Activated CD8-positive, alpha-beta memory T cell treated with anti-CD3 and anti-CD28 coated beads for 36 hours (primary cell): ENCODE measurements around the gene CDC6. TPM values are rescaled to one million over a fixed set of nuclear protein-coding genes. Genes with fewer than 3 reads are reported as not detected.

Source experiments
- CTCF ChIA-PET: fragments of 350-600 bp; sonication (Branson Sonifier 250); formaldehyde crosslinking; loops from one replicate; lab custom pipeline; 2021; ENCODE audit warnings: antibody characterized with exemption; lab: Charles Lee
- POLR2A ChIA-PET: fragments of 350-600 bp; sonication (Branson Sonifier 250); formaldehyde crosslinking; loops from one replicate; lab custom pipeline; 2021; ENCODE audit warnings: antibody characterized with exemption; lab: Charles Lee
- total RNA-seq, 2 experiments: library from RNA; stranded (reverse); gene quantifications; one replicate each; pipeline ENCODE4 v1.2.3, GENCODE V29; 2021

CDC6 gene
- total RNA-seq, 2 experiments from 2014 or later: 121 to 127 TPM

DNA sequence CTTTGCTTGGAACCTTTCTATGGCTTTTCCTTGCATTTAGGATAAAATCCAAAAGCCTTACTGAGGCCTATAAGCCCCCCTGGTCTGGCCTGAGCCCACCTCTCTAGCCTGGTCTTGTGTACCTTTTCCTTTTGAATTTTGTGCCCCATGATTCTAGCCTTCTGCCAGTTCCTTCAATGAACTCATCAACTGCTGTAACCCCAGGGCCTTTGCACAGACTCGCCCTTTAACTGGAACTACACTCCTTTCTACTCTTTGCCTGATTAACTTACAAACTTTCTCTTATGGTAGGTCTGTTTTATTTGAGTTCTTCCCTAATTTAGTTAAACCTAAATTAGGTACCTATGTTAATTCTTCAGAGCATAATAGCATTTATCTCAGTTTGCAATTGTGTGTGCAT, 52.6 kb downstream of the CDC6 start:
- ChIA-PET CTCF (interaction anchor here (0.7 to 6.1 kb wide), 5 partner anchors 10 to 21 kb away, joined by 3 to 41 read pairs (median 4); no protein-coding TSS in a partner anchor), POLR2A (interaction anchor here (1.6 kb wide), 1 partner anchor 15 kb away, joined by 5 read pairs; no protein-coding TSS in a partner anchor)

DNA sequence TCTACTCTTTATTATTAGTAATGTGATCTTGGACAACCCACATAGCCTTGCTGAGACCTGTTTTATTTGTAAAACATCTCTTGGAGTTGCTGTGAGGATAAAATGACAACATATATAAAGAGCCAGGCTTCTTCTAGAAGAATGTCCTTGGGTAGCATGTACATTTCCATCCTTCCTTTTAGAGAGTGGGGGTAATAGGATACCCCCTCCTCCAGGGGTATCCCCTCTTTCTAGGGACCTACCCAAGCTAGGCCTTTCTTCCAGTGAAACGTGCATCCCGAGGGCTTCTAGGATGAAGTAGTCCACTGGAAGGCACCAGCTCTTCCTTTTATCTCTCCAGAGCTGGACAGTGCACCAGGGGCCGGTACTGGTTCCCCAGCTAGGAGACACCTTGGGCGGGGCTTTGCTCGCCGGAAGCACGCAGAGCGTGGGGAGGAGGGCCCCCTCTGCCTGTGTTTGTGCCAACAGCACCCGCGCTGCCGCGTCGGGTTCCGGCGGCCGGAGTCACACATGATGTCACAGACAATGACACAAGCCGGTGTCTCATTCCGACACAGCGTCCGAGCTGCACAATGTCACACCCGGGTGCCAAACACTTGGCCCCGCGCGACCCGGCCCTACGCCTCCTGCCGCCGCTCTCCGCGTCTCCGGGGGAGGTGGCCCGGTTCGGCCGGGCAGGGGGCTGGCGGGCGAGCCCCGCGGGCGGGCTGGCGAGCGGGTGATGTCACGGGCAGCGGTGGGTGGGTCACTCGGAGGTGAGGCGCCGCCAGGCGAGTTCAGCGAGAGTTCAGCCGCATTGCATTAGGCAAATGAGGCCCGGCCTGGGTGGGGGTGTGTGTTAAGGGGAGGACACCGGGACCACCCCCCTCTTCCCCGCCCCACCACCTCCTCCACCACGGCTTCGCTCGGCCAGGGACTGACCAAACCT, 53.5 kb downstream of the CDC6 start:
- CTCF ChIA-PET: interaction anchor here (0.7 to 6.1 kb wide), 7 partner anchors 10 to 37 kb away, joined by 3 to 41 read pairs (median 3); no protein-coding TSS in a partner anchor
- POLR2A ChIA-PET: interaction anchor here (0.5 to 1.6 kb wide), 3 partner anchors 16 to 1907 kb away, joined by 3 to 7 read pairs (median 5); partner anchors contain the start of gene CDK12

DNA sequence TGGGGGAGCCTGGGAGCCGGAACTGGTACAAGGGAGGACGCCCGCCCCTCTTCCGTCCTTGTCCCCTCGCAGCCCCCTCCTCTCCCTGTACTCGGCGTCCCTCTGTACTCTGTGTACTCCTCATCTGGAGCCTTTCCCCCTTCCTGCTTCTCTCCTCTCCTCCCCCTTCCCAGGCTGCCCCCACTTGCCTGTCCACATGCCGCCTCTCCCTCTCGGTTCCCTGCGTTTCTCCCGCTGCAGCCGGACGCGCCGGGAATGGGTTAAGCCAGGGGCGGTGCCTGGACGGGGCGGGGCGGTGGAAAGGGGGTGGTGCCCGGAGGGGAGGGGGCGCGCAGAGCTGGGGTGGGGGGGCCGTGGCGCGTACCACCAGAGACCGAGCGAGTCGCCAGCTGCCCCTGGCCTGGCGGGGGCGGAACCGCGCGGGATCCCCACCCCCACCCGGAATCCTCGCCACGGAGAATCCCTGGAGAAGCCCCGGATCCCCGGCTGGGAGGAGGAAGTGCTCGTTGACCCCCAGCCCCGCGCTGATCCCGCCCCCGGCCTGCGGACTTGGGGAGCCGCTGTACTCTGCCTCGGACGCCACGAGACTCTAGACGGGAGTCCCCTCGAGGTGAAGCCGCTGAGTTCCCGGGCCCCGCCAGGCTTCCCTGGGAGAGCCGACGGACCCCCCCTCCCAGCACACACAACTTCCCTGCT, 54.3 kb downstream of the CDC6 start:
- POLR2A ChIA-PET: interaction anchor here (0.7 to 1.6 kb wide), 2 partner anchors 16 to 192 kb away, joined by 3 to 5 read pairs; no protein-coding TSS in a partner anchor
- CTCF ChIA-PET: interaction anchor here (6.1 kb wide), 1 partner anchor 14 kb away, joined by 41 read pairs; no protein-coding TSS in a partner anchor

DNA sequence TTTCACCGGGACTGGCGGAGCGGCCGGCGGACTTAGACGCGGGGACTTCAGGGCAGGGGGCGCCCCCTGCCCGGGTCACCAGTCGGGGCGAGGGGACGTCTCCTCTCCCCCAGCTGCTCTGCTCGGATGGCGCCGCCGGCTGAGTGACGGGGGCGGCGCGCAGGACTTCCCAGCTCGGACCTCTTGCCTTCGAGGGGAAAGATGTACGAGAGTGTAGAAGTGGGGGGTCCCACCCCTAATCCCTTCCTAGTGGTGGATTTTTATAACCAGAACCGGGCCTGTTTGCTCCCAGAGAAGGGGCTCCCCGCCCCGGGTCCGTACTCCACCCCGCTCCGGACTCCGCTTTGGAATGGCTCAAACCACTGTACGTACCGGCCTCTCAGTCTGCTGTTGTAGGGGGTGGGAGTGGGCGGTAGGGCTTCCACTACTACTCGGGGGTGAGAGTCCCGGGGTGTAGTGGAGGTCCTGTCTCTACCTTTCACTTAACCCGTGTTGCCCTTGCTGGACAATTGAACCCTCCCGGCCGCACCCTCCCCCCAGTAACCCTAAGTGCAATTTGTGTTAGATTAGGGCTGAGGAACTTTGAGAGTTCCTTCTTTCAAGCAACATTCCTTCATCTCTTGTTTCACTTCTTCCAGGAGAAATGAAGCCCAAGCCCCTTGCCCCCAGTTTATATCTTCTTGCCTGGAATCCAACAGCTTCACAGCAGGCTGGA, 55.0 kb downstream of the CDC6 start:
- ChIA-PET CTCF (interaction anchor here (6.1 kb wide), 1 partner anchor 13 kb away, joined by 41 read pairs; no protein-coding TSS in a partner anchor), POLR2A (interaction anchor here (0.7 kb wide), 1 partner anchor 191 kb away, joined by 3 read pairs; no protein-coding TSS in a partner anchor)

DNA sequence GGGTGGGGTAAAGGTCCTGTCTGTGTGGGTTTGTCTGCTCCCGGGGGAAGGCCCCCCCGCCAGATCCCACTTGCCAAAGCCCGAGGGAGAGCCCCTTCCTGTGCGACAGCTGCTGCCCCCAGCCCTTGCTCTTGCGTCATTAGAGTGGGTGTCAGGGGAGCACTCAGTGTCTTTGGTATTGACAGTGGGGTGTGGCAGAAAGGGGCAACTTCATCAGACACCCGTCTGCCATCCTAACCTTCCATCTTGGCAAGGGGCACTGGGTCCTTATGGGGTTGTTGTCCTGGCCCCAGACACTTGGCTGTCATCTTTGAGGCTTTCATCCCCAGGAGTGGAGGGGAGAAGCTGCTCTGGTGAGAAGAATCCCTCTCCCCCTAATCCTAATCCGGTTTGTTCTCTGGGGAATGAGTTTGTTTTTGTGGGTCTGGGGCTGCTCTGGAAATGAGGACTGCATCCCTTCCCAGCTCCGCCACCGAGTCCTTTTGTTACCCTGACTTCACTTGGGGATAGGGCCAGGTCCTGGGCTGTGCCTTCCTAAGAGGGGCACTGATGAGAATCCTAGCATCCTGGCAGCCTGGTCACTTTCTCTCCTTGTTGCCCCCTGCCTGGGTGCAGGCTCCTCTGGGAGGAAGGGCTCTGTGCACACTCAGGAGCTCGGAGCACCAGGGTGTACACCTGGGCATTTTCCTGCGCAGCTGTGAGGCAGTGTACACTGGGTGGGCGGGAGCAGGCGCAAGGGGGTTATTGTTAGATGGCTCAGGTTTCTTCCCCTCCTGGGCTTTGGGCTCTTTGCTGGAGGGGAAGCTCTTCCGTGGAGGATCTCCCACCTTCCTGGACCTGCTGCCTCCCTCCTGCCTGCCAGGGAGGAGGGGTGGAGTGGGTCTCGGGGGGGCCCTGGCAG, 55.8 kb downstream of the CDC6 start:
- ChIA-PET CTCF (interaction anchor here (1.1 to 6.1 kb wide), 2 partner anchors 12 to 28 kb away, joined by 3 to 41 read pairs; no protein-coding TSS in a partner anchor), POLR2A (interaction anchor here (0.6 kb wide), 1 partner anchor 16 kb away, joined by 3 read pairs; no protein-coding TSS in a partner anchor)

DNA sequence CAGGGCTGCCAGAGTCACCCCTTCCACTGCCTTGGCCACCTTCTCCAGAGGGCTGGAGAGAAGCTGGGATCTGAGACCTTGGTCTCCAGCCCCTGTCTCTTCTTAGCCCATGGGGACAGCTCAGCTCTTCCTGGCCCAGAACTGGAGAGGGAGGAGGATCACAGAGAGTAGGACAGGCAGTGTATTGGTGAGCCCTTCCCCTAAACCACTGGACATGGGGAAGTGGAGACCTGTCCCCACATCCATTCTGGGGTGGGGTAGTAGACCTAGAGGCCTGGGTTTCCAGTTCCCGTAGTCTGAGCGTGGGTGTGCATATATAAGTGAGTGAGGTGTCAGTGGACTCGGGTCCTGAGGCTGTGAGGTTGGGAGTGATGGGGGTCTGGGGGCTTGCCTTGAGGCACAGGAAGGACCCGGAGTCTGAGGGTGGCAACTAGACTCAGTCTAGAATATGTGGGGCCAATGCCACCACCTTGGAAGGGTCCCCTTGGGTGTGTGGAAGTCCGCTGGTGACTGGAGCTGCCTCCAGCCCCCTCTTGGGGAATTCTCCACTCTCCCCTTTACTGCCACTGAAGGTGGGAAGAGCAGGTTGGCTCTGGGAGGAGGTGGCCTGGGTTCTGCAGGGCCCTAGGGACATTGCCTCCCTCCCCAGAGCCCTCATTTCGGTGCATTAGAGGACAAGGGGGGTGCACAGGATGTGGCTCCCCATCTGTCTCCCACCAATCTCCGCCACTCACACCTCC, 56.9 kb downstream of the CDC6 start:
- CTCF ChIA-PET: interaction anchor here (0.6 to 6.1 kb wide), 7 partner anchors 11 to 65 kb away, joined by 3 to 41 read pairs (median 4); no protein-coding TSS in a partner anchor
- POLR2A ChIA-PET: no interaction called here

DNA sequence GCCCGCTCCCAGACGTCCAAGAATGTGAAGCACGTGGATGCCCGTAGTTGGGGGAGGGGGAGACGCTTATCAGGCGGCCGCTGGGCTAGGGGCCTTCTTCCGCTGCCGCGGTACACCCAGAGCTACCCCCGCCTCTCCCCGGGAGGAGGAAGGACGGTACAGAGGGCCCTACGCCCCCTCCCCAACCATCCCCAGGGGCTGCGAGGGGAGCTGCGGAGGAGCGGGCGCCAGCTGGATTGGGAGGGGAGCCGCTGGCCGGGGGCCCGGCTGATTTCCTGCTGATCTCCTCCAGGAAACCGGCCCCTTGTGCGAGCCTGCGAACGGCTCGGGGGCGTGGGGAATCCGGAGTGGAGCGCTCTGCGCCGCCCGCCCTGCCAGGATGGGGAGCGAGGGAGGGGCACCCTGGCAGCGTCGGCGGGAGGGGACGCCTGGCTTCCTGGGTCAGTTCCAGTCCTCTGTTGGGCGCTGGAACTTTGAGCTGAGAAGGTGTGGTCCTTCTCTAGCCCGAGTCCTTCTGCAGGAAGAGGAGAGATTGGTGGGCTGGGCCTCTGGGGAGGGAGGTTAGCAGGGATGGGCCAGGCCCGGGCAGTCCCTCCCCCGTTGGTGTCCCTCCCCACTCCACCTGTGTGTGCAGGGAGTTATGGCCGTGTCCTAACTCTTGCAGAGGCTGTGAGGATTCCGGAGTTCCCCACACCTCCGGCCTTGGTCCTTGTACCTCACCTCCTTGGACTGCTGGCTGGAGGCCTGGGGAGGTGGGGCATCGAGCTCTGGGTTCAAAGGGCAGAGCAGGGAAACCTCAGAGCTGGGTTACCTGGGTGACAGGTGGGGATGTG, 57.7 kb downstream of the CDC6 start:
- POLR2A ChIA-PET: interaction anchor here (0.5 kb wide), 1 partner anchor 57 kb away, joined by 5 read pairs; no protein-coding TSS in a partner anchor
- CTCF ChIA-PET: interaction anchor here (0.6 to 6.1 kb wide), 7 partner anchors 10 to 55 kb away, joined by 3 to 41 read pairs (median 6); no protein-coding TSS in a partner anchor

DNA sequence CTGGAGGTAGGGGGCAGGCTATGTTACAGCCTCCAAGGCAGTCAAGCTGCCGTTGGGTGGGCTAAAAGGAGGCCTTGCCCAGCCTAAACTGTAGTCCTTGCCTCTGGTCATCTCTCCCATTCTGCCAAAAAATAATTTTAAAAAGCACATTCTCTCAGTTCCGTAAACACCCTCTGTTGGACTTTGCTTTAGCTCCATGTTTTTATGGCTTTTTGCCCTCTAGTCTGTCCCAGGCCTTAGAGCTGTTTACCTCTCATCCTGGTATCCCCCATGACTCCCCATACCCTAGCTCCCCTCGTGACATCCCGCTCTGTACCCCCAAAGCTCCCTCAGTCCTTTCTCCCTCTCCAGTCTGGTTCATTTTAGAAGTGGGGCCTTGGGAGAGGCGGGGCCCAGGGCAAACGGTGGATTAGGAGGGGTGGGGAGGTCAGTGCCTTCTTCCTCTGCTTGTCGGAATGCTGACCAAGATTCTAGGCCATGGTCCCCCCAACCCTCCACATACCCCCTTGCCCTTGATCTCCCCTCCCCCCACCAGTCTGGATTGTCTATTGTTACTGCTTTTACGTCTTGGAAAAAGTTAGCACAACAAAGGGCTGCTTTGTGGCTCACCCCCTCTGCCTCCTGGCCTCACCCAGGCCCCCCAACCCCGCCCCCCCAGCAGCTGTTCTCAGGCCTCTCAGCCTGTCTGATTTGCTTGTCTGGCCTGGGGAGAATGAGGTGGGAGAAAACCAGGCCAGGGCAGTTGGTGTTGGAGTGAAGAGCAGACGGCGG, 58.5 kb downstream of the CDC6 start:
- ChIA-PET POLR2A (interaction anchor here (0.5 kb wide), 1 partner anchor 58 kb away, joined by 5 read pairs; no protein-coding TSS in a partner anchor), CTCF (interaction anchor here (0.6 to 6.1 kb wide), 6 partner anchors 9 to 56 kb away, joined by 3 to 41 read pairs (median 6); no protein-coding TSS in a partner anchor)

DNA sequence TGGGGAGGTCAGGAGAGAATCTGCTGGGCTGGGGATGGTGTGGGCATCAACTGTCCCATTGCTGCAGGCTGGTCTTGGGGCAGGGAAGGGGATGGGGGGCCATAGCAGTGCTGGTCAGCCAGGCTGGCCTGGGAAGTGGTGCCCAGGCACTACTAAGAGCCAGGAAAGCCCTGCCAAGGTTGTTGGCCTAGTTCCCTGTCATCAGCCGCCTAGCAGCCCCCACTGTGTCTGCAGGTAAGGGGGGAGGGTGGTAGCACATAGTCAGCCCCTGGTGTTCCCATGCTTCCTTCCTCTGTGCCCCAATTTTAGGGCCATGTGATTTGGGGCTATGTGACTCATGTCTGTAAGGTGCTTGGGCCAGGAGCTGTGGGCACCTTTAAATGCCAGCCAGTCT, 59.1 kb downstream of the CDC6 start:
- ChIA-PET CTCF (interaction anchor here (2.9 to 6.1 kb wide), 3 partner anchors 9 to 30 kb away, joined by 8 to 41 read pairs (median 15); no protein-coding TSS in a partner anchor), POLR2A (no interaction called here)

DNA sequence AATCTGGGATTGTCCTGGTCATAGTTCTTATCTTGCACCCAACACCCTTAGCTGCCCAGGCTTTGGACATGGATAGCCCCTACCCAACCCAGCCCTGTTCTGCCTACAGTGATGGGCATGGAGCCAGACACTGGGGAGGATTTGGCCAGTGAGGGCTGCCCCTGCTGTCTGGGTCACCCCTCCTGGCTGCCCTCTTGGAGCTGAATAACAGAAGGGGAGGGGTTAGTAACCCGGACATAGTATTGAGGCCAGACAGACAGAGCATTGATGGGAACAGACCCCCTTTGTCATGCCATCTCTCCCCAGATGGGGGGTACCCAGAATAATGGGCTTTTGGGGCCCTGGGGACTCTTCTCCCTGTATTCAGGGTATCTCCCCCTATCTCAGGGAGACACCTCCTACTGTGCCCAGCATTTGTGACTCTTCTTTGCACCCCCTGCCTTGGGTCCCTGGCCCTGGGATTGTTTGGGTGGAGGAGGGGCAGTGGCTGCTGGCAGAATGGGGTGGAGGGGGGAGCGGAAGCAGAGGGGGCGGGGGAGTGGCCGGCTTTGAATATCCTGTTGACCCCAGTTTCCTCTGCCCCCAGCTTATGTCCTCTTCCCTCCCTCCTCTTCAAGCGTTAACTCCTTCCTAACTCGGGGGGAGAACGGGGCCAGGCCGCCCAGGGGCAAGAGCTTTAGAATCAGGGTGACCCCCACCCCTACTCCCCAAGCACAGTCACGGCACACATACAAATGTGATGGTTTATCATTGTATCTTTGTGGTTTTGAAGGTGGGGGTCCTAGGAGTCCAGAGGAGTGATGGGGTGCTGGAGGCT, 59.8 kb downstream of the CDC6 start:
- POLR2A ChIA-PET: no interaction called here
- CTCF ChIA-PET: interaction anchor here (2.9 to 3.7 kb wide), 2 partner anchors 11 to 30 kb away, joined by 8 to 15 read pairs; no protein-coding TSS in a partner anchor

DNA sequence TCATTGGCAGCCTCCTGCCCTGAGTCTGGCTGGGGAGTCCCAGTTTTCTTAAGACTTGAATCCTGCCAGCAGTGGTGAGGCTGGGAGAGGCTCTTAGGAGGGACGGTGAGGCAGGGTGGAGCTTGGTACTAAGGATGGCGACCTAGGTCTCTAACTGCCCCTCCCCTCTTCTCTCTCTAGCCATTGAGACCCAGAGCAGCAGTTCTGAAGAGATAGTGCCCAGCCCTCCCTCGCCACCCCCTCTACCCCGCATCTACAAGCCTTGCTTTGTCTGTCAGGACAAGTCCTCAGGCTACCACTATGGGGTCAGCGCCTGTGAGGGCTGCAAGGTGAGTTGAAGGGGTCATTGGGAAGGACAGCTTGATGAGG, 60.4 kb downstream of the CDC6 start:
- POLR2A ChIA-PET: no interaction called here
- CTCF ChIA-PET: interaction anchor here (3.7 kb wide), 1 partner anchor 10 kb away, joined by 15 read pairs; no protein-coding TSS in a partner anchor

DNA sequence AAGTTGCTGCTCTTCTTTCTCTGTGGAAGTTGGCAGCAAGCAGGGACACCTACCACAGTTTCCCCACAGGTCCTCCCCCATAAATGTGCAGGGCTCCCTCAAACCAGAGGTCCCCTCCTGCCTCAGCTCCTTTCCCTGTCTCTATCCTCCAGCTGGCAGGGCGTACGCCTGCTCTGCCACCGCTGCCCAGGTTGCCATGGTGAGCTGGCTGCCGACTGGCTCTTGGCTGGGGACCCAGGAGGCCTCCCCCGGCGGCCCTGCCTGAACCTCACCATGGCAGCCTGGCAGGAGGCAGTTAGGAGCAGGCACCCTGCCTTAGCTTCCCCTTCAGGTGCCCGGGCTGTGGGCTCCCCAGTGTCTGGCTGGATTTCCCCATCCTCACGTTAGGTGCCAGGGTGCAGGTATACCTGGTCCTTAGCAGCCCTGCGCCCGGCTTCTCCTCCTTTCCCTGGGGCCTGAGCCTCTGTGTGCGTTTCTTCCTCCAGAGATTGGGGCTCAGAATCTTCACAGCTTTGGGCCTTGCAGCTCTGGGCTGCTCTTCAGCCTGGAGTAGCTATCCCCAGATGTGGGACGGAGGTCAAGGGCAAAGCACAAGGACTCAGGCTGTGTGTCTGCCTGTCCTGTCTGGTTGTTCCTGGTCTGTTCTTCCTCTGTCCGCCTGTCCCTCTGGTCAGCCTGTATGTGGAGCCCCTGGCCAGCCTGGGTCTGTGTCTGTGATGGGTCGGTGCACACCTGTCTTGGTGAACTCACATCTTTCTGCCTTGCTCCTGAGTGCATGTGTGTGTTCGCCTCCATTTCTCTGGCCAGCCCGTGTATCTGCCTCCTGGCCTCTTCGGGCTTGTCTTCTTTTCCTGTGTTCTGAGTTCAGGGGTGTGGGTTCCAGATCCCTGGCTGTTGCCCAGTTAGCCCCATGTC, 61.1 kb downstream of the CDC6 start:
- CTCF ChIA-PET: interaction anchor here (0.6 to 3.7 kb wide), 3 partner anchors 9 to 347 kb away, joined by 3 to 15 read pairs (median 3); no protein-coding TSS in a partner anchor
- POLR2A ChIA-PET: no interaction called here

DNA sequence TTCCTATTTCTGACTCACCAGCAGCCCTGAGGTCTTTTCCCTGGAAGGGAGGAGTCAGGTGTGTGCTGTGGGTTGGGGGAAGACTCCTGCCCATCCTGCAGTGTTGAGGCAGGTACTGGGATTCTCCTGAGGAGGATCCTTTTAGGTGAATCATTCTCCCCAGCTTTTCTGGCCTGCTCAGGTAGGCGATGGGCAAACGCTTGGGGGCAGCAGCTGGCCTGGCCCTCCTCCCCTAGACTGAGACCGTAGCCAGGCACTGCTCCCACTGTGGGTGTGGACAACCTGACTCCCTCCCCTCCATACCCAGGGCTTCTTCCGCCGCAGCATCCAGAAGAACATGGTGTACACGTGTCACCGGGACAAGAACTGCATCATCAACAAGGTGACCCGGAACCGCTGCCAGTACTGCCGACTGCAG, 61.8 kb downstream of the CDC6 start:
- CTCF ChIA-PET: interaction anchor here (0.6 to 3.7 kb wide), 3 partner anchors 9 to 347 kb away, joined by 3 to 15 read pairs (median 3); no protein-coding TSS in a partner anchor
- POLR2A ChIA-PET: no interaction called here
